ENCODE measurements around the gene WDFY4. TPM values are rescaled to one million over a fixed set of nuclear protein-coding genes. Genes with fewer than 3 reads are reported as not detected.

WDFY4 gene
- total RNA-seq, 2 donors from 2014 or later = 0.09 to 0.25 TPM

GRCh38 chr10:48926255-48926654, 241.6 kb downstream of the WDFY4 start:
- Mint-ChIP-seq H3K27ac (no peak overlapping the region), H3K36me3 (no peaks in the 10 kb centered on the region), H3K9me3 (no peaks in the 10 kb centered on the region)
- DNase-seq (ENCODE audit: low spot score in 2 of 2) = no peak
- no peak for ATAC-seq

GRCh38 chr10:48926764-48927540, 242.3 kb downstream of the WDFY4 start:
- H3K27ac Mint-ChIP-seq = no peak overlapping the region
- DNase-seq (ENCODE audit: low spot score in 2 of 2) = no peak
- no peaks in the 10 kb centered on the region for H3K9me3 Mint-ChIP-seq
- no peak for ATAC-seq
- no peaks in the 10 kb centered on the region for H3K36me3 Mint-ChIP-seq

DNA sequence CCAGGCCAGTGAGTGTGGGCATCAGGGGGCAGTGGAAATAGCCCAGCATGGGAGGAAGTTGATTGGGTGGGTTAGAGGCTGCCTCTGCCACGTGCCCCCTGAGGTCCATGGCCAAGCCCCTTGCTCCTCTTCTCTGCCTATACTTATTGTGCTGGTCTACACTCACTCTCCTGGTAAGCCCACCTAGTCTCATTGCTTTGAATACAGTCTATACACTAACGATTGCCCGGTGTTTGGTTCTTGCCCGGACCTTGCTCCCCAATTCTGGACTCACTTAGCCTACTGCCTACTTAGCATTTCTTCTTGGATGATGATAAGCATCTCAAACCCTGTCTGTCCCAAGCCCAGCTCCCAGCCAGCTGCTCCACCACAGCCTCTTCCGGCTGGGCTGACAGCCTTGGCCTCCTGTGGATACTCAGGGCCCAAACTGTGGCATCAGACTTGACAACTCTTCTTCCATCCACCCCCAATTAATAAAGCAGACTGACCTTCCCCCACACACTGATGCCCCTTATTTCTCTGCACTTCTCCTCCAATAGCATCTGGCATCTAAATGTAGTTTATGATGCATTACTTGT, 244.8 kb downstream of the WDFY4 start:
- Mint-ChIP-seq H3K36me3 (no peaks in the 10 kb centered on the region), H3K27ac (no peak overlapping the region), H3K9me3 (no peaks in the 10 kb centered on the region)
- ATAC-seq (no peak), DNase-seq (ENCODE audit: low spot score in 2 of 2) (no peak)

GRCh38 chr10:48931188-48931587, 246.5 kb downstream of the WDFY4 start:
- H3K9me3 Mint-ChIP-seq = no peaks in the 10 kb centered on the region

GRCh38 chr10:48932831-48933664, 248.4 kb downstream of the WDFY4 start:
- ATAC-seq (no peak), DNase-seq (ENCODE audit: low spot score in 2 of 2) (no peak)
- no peak overlapping the region for H3K27ac Mint-ChIP-seq
- no peaks in the 10 kb centered on the region for H3K9me3 Mint-ChIP-seq
- H3K36me3 Mint-ChIP-seq = no peaks in the 10 kb centered on the region

More at GRCh38 chr10:48931188-48931587, 246.5 kb downstream of the WDFY4 start:
- ATAC-seq (no peak), DNase-seq (ENCODE audit: low spot score in 2 of 2) (no peak)
- no peaks in the 10 kb centered on the region for H3K36me3 Mint-ChIP-seq
- H3K27ac Mint-ChIP-seq = no peak overlapping the region

- ATAC-seq (no peak), DNase-seq (ENCODE audit: low spot score in 2 of 2) (no peak)
- Mint-ChIP-seq H3K27ac (no peak overlapping the region), H3K9me3 (no peaks in the 10 kb centered on the region), H3K36me3 (no peaks in the 10 kb centered on the region)
Observed at GRCh38 chr10:48934672-48935501, 250.2 kb downstream of the WDFY4 start.

DNA sequence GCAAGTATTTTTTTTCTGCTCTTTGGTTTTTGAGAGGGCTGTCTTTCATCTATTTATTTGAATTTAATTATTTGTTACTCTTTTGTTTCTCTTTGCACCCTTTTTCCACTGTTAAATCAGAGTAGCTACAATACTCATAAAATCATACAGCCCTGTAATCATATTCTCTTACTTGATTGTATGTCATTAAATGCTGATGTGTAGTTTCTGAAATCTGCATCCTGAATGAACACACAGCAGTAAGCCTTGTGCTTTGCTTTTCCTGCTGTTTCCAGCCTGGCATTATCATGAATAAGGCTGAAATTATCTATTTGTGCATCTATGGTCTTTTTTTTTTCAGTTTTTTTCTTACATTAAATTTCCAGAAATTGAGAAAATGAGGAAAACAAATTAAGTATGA, 250.9 kb downstream of the WDFY4 start:
- DNase-seq (ENCODE audit: low spot score in 2 of 2) (no peak), ATAC-seq (no peak)
- H3K36me3 Mint-ChIP-seq = no peaks in the 10 kb centered on the region
- H3K9me3 Mint-ChIP-seq = no peaks in the 10 kb centered on the region
- H3K27ac Mint-ChIP-seq = no peak overlapping the region

DNA sequence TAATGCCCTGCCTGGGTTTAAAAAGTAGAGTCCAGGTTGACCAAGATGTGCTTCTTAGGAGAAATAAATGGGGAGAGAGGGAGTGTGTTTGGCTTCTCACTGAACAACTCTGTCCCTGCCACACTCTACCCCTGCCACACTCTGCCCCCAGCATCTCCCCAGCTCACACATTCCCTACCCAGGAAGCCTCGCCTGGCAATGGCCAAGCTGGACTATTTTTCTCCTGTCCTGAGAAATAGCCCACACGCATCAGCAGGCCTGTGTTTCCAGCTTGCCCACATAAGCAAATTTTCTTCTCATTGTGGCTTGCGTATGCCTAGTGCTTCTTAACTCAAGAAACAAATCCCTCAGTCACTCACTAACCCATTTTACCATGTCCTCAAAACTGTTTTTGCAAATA, 253.1 kb downstream of the WDFY4 start:
- no peak for DNase-seq (ENCODE audit: low spot score in 2 of 2)
- H3K36me3 Mint-ChIP-seq = no peaks in the 10 kb centered on the region
- no peak for ATAC-seq
- no peak overlapping the region for H3K27ac Mint-ChIP-seq
- no peaks in the 10 kb centered on the region for H3K9me3 Mint-ChIP-seq

- no peaks in the 10 kb centered on the region for H3K9me3 Mint-ChIP-seq
- ATAC-seq (no peak), DNase-seq (ENCODE audit: low spot score in 2 of 2) (no peak)
- H3K36me3 Mint-ChIP-seq = no peaks in the 10 kb centered on the region
- H3K27ac Mint-ChIP-seq = no peak overlapping the region
Observed at GRCh38 chr10:48938281-48938680, 253.6 kb downstream of the WDFY4 start.

GRCh38 chr10:48938990-48939536, 254.4 kb downstream of the WDFY4 start:
- DNase-seq (ENCODE audit: low spot score in 2 of 2) (no peak), ATAC-seq (no peak)
- Mint-ChIP-seq H3K27ac (no peak overlapping the region), H3K36me3 (no peaks in the 10 kb centered on the region), H3K9me3 (no peaks in the 10 kb centered on the region)

GRCh38 chr10:48939790-48940325, 255.2 kb downstream of the WDFY4 start, which contains the start of gene LRRC18:
Gene LRRC18 (minus strand): TSS chr10:48939840. CDS start chr10:48914155, 25,685 bp downstream.
- Mint-ChIP-seq H3K9me3 (no peaks in the 10 kb centered on the region), H3K27ac (no peak within 1 kb of the TSS)
- ATAC-seq = no peak

GRCh38 chr10:48940372-48940771, 255.7 kb downstream of the WDFY4 start:
- ATAC-seq (no peak), DNase-seq (ENCODE audit: low spot score in 2 of 2) (no peak)
- Mint-ChIP-seq H3K27ac (no peak overlapping the region), H3K36me3 (no peaks in the 10 kb centered on the region), H3K9me3 (no peaks in the 10 kb centered on the region)

More at GRCh38 chr10:48939790-48940325, 255.2 kb downstream of the WDFY4 start, which contains the start of gene LRRC18:
- H3K36me3 Mint-ChIP-seq = no peaks in the 10 kb centered on the region
- DNase-seq (ENCODE audit: low spot score in 2 of 2) = no peak

DNA sequence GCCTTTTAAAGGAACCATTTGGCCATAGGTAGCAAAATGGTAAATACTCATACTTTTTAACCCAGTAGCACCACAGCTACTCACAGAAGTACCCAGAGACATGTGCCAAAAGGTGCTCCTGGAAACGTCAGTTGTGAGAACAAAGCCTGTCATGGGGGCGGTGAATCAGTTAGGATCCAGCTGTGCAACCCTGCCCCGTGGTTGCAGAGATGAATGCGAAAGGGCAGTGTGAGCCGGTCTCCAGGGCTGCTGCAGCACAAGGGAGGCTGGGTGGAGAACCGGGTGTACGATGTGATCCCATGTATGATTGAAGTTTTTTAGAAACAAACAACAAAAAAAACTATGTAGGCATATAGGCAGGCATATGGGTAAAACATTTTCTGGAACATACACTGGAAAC, 256.3 kb downstream of the WDFY4 start:
- H3K36me3 Mint-ChIP-seq = no peaks in the 10 kb centered on the region
- H3K27ac Mint-ChIP-seq = no peak overlapping the region
- DNase-seq (ENCODE audit: low spot score in 2 of 2) (no peak), ATAC-seq (no peak)
- no peaks in the 10 kb centered on the region for H3K9me3 Mint-ChIP-seq

- Mint-ChIP-seq H3K27ac (no peak overlapping the region), H3K36me3 (no peaks in the 10 kb centered on the region), H3K9me3 (no peaks in the 10 kb centered on the region)
- no peak for DNase-seq (ENCODE audit: low spot score in 2 of 2)
- no peak for ATAC-seq
Observed at GRCh38 chr10:48941427-48942075, 256.9 kb downstream of the WDFY4 start.

- Mint-ChIP-seq H3K9me3 (no peaks in the 10 kb centered on the region), H3K36me3 (no peaks in the 10 kb centered on the region), H3K27ac (peak overlapping the region in 1 of 2 donors; percentile 55)
- DNase-seq (ENCODE audit: low spot score in 2 of 2) = no peak
- ATAC-seq = no peak
Observed at GRCh38 chr10:48943096-48943495, 258.4 kb downstream of the WDFY4 start.
